Caco-2 (cell line): ENCODE results near the gene UPK1A. TPM values are rescaled to one million over a fixed set of nuclear protein-coding genes. Genes with fewer than 3 reads are reported as not detected.

Experiments used
- Bru-seq: library from RNA; stranded (reverse); fragments of 400-500 nt; gene quantifications from one replicate; lab custom pipeline; 2021; lab: Mats Ljungman, UMichigan
- BruChase-seq, 2 experiments: library from RNA; stranded (reverse); fragments of 400-500 nt; gene quantifications; one replicate each; lab custom pipeline; 2021; lab: Mats Ljungman, UMichigan
- BruUV-seq: library from RNA; stranded (reverse); fragments of 400-500 nt; replicated peaks from 2 replicates; lab custom pipeline; 2021; lab: Mats Ljungman, UMichigan
- CTCF ChIA-PET: fragments of 300-600 bp; sonication (Branson Sonifier 250); formaldehyde crosslinking; loops from one replicate; lab custom pipeline; 2022; ENCODE audit warnings: antibody characterized with exemption; lab: Charles Lee
- POLR2A ChIA-PET: fragments of 300-600 bp; sonication (Branson Sonifier 250); formaldehyde crosslinking; loops from one replicate; lab custom pipeline; 2022; ENCODE audit warnings: antibody characterized with exemption; lab: Charles Lee
- DNase-seq, 2 experiments: peaks; one replicate each; pipeline versions ENCODE4 v3.0.0 to v3.0.0-alpha.2; 2020 to 2022
- H3K27me3 ChIP-seq: replicated peaks from 2 replicates; pipeline ENCODE4 v1.6.0; 2011; ENCODE audit warnings: low read length; ENCODE audit not compliant: control insufficient read depth, insufficient read depth
- H3K36me3 ChIP-seq: 2 replicates; pipeline ENCODE4 v1.5.1; 2011; ENCODE audit warnings: low read length; ENCODE audit not compliant: control insufficient read depth, insufficient read depth
- H3K4me1 ChIP-seq: fragments of 250-450 bp; sonication (Bioruptor Pico); 2 replicates; pipeline ENCODE4 v1.5.1; 2020; ENCODE audit warnings: mild to moderate bottlenecking
- H3K4me3 ChIP-seq: 2 replicates; pipeline ENCODE4 v1.5.1; 2011; ENCODE audit warnings: low read depth, mild to moderate bottlenecking, control low read depth, low read length
- H3K9me3 ChIP-seq: fragments of 250-450 bp; sonication (Bioruptor Pico); 2 replicates; pipeline ENCODE4 v1.5.1; 2020; ENCODE audit warnings: mild to moderate bottlenecking, moderate library complexity
- H3K27ac Mint-ChIP-seq: one replicate; pipeline ENCODE4 v1.8.0; 2022; ENCODE audit warnings: mixed read lengths; ENCODE audit not compliant: unreplicated experiment
- H3K27me3 Mint-ChIP-seq: one replicate; pipeline ENCODE4 v1.8.0; 2022; ENCODE audit warnings: mixed read lengths; ENCODE audit not compliant: insufficient read depth, unreplicated experiment
- H3K36me3 Mint-ChIP-seq: one replicate; pipeline ENCODE4 v1.8.0; 2022; ENCODE audit warnings: mild to moderate bottlenecking, mixed read lengths; ENCODE audit not compliant: insufficient read depth, unreplicated experiment
- H3K4me1 Mint-ChIP-seq: one replicate; pipeline ENCODE4 v1.8.0; 2022; ENCODE audit warnings: low read depth, mixed read lengths; ENCODE audit not compliant: unreplicated experiment
- H3K4me3 Mint-ChIP-seq: one replicate; pipeline ENCODE4 v1.8.0; 2022; ENCODE audit warnings: mild to moderate bottlenecking, moderate library complexity, mixed read lengths; ENCODE audit not compliant: unreplicated experiment
- H3K9me3 Mint-ChIP-seq: one replicate; pipeline ENCODE4 v1.8.0; 2022; ENCODE audit warnings: mixed read lengths; ENCODE audit not compliant: unreplicated experiment
- intact Hi-C: fragments of 100-400 bp; cut with micrococcal nuclease; formaldehyde crosslinking; loops from one replicate; pipeline ENCODE4 v1.10.0; 2022; ENCODE audit not compliant: unreplicated experiment
- long read RNA-seq: library from polyadenylated mRNA; stranded (forward); transcript quantifications from one replicate; pipeline ENCODE4 v2.0.0, GENCODE V29; 2022
- total RNA-seq: library from RNA; stranded (reverse); gene quantifications from 2 replicates; pipeline ENCODE4 v1.2.3, GENCODE V29; 2022
- TF ChIP-seq, protein P1 (sequence below), 2 experiments: fragments of 200-600 bp in 1 of 2; IDR thresholded peaks; 1 replicate in 1 of 2; 2 replicates in 1 of 2; pipeline versions ENCODE4 v1.5.1 to v1.8.0; 2011 to 2022; ENCODE audit warnings: antibody characterized with exemption in 1 of 2, control low read depth in 1 of 2, inconsistent platforms in 1 of 2, low read depth in 1 of 2, low read length in 1 of 2, mild to moderate bottlenecking in 1 of 2, moderate library complexity in 1 of 2; ENCODE audit not compliant: insufficient read depth in 1 of 2, severe bottlenecking in 1 of 2, unreplicated experiment in 1 of 2

UPK1A gene
- total RNA-seq (not detected in 2 replicates), Bru-seq, nascent RNA (percentile 22 among the genes with signal in this experiment), BruChase-seq, experiment 1, labeled RNA remaining after a 2-hour chase (percentile 25 among the genes with signal in this experiment), BruChase-seq, experiment 2, labeled RNA remaining after a 6-hour chase (percentile 22 among the genes with signal in this experiment)
- long read RNA-seq: 0 reads

DNA sequence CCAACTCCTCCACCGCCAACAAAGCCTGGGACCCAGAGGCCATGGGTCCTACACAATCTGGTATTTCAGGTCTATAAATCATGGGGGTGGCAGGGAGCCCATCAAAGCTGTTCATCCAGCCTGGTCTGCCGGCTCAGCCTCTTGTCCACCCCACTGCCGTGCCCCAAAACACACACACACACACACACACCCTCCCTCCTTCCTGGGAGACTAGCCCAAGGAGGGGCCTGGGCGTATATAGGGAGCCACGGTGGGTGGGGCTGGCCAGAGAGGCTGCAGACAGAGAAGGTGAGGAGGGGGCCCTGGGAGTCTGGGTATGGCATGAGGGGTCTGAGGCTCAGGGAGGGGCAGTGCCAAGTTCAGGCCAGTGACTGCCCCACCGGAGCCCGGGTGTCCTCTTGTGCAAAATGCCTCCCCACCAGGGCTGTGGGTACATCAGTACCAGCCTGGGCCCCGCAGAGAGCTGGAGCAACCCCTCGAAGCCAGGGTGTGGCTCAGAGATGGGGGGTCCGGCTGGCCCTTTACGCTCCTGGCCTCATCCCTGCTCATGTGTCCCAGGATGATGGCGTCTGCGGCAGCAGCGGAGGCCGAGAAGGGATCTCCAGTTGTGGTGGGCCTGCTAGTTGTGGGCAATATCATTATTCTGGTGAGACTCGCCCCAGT lies at the start of gene UPK1A:
Gene UPK1A (plus strand): TSS at position 267 of the 663 bp plus-strand sequence. CDS start 296 bp downstream, at position 563.
- Histone ChIP-seq H3K4me1 (peaks cover 3% of the 10 kb centered on the region; the same call in 1 of the 2 replicates), H3K27me3 (no peaks in the 10 kb centered on the region), H3K36me3 (no peaks in the 10 kb centered on the region), H3K4me3 (no peak within 1 kb of the TSS), H3K9me3 (no peaks in the 10 kb centered on the region)
- BruUV-seq: no TSS peak
- no peak within 1 kb of the TSS for H3K27ac Mint-ChIP-seq
- peaks cover 6% of the 10 kb centered on the region for H3K4me1 Mint-ChIP-seq
- no peak within 1 kb of the TSS for H3K4me3 Mint-ChIP-seq
- peaks cover 19% of the 10 kb centered on the region for H3K36me3 Mint-ChIP-seq
- ChIA-PET CTCF (no interaction called here), POLR2A (no interaction called here)
- peak in 1 of 2 experiments; percentile 30 for DNase-seq
- H3K27me3 Mint-ChIP-seq: peaks cover 5% of the 10 kb centered on the region
- intact Hi-C loops: no loop called here
- no peaks in the 10 kb centered on the region for H3K9me3 Mint-ChIP-seq
- TF ChIP-seq, protein P1, sequence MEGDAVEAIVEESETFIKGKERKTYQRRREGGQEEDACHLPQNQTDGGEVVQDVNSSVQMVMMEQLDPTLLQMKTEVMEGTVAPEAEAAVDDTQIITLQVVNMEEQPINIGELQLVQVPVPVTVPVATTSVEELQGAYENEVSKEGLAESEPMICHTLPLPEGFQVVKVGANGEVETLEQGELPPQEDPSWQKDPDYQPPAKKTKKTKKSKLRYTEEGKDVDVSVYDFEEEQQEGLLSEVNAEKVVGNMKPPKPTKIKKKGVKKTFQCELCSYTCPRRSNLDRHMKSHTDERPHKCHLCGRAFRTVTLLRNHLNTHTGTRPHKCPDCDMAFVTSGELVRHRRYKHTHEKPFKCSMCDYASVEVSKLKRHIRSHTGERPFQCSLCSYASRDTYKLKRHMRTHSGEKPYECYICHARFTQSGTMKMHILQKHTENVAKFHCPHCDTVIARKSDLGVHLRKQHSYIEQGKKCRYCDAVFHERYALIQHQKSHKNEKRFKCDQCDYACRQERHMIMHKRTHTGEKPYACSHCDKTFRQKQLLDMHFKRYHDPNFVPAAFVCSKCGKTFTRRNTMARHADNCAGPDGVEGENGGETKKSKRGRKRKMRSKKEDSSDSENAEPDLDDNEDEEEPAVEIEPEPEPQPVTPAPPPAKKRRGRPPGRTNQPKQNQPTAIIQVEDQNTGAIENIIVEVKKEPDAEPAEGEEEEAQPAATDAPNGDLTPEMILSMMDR (IDR thresholded peaks at IDR 0.05; ENCODE audit: insufficient read depth in 1 of 2, low read depth in 1 of 2, low read length in 1 of 2, severe bottlenecking in 1 of 2, unreplicated experiment in 1 of 2): no peak

DNA sequence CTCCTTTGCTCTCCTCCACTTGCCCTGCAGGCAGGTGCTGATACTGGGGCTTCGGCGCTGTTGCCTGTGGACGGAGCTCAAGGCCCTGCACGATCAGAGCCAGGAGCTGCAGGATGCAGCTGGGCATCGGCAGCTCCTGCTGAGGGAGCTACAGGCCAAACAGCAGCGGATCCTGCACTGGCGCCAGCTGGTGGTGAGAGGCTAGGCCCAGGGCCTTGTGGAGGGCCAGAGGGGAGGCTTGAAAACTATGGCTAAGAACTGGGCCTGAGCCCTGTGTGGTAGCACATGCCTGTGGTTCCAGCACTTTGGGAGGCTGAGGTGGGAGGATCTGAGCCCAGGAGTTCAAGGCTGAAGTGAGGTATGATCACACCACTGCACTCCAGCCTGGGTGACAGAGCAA lies 47.5 kb upstream of the UPK1A start:
- no peaks in the 10 kb centered on the region for H3K27me3 ChIP-seq
- Mint-ChIP-seq H3K9me3 (no peaks in the 10 kb centered on the region), H3K27me3 (no peaks in the 10 kb centered on the region), H3K36me3 (peaks cover 17% of the 10 kb centered on the region), H3K4me3 (no peak overlapping the region), H3K27ac (no peak overlapping the region), H3K4me1 (no peaks in the 10 kb centered on the region)
- BruUV-seq: no TSS peak
- intact Hi-C loops: no loop called here
- CTCF ChIA-PET: interaction anchor here (1.0 kb wide), 2 partner anchors 63 to 108 kb away, joined by 6 to 15 read pairs; no protein-coding TSS in a partner anchor
- no peak overlapping the region for H3K4me3 ChIP-seq
- DNase-seq: peak in 1 of 2 experiments; percentile 33
- H3K36me3 ChIP-seq: no peaks in the 10 kb centered on the region
- H3K4me1 ChIP-seq: no peaks in the 10 kb centered on the region
- POLR2A ChIA-PET: no interaction called here
- TF ChIP-seq, protein P1 (IDR thresholded peaks at IDR 0.05; ENCODE audit: insufficient read depth in 1 of 2, low read depth in 1 of 2, low read length in 1 of 2, severe bottlenecking in 1 of 2, unreplicated experiment in 1 of 2): peak in 1 of 2 experiments; percentile 37
- H3K9me3 ChIP-seq: no peaks in the 10 kb centered on the region

DNA sequence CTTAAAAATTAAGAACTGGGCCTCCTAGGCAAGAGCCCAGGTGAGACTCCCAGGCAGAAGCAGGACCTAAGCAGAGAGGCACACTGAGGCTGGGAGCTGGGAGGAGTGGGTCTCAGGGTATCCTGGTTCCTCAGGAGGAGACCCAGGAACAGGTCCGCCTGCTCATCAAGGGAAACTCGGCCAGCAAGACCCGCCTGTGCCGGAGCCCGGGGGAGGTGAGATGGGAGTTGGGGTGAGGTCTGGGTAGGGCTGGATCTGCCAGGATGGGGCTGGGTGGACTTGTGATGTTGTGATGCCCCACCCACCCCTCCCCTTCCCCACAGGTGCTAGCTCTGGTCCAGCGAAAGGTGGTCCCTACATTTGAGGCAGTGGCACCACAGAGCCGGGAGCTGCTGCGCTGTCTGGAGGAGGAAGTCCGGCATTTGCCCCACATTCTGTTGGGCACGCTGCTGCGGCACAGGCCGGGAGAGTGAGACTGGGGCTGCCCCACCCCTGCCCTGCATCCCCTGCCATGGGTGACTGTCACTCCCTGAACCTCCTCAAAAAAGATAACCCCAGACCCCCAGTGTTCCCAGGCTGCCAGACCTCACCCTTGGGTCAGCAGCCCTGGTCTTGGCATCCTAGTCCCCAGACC lies 46.9 kb upstream of the UPK1A start:
- Mint-ChIP-seq H3K27me3 (no peaks in the 10 kb centered on the region), H3K4me1 (no peaks in the 10 kb centered on the region), H3K27ac (no peak overlapping the region), H3K9me3 (no peaks in the 10 kb centered on the region), H3K4me3 (no peak overlapping the region), H3K36me3 (peaks cover 18% of the 10 kb centered on the region)
- H3K9me3 ChIP-seq: no peaks in the 10 kb centered on the region
- ChIA-PET POLR2A (no interaction called here), CTCF (interaction anchor here (1.0 kb wide), 2 partner anchors 64 to 109 kb away, joined by 6 to 15 read pairs; no protein-coding TSS in a partner anchor)
- no peaks in the 10 kb centered on the region for H3K36me3 ChIP-seq
- no TSS peak for BruUV-seq
- H3K4me3 ChIP-seq: no peak overlapping the region
- no peaks in the 10 kb centered on the region for H3K27me3 ChIP-seq
- DNase-seq: no peak
- no peaks in the 10 kb centered on the region for H3K4me1 ChIP-seq
- TF ChIP-seq, protein P1 (IDR thresholded peaks at IDR 0.05; ENCODE audit: insufficient read depth in 1 of 2, low read depth in 1 of 2, low read length in 1 of 2, severe bottlenecking in 1 of 2, unreplicated experiment in 1 of 2): no peak
- intact Hi-C loops: no loop called here
